GM19025 (cell line): ENCODE results near the gene DDX27.

Experiments used
- ATAC-seq: cut with Tn5 transposase; IDR thresholded peaks from one replicate; pipeline ENCODE4 v1.9.1; 2021; ENCODE audit warnings: mild to moderate bottlenecking, low read depth, moderate library complexity; ENCODE audit not compliant: unreplicated experiment

The DDX27 gene

GRCh38 chr20:49286689-49287551, 67.7 kb downstream of the DDX27 start:
- no peak for ATAC-seq

- ATAC-seq: no peak
These were observed 68.5 kb downstream of the DDX27 start for GRCh38 chr20:49287555-49288249.

- no peak for ATAC-seq
These were observed 69.1 kb downstream of the DDX27 start for GRCh38 chr20:49288250-49288751.

- ATAC-seq: no peak
These were observed 69.8 kb downstream of the DDX27 start for GRCh38 chr20:49288784-49289696.

- no peak for ATAC-seq
These were observed 71.5 kb downstream of the DDX27 start for GRCh38 chr20:49290608-49291191.

- no peak for ATAC-seq
These were observed 72.0 kb downstream of the DDX27 start for GRCh38 chr20:49291200-49291599.

- no peak for ATAC-seq
These were observed 72.8 kb downstream of the DDX27 start for GRCh38 chr20:49292010-49292409.

- no peak for ATAC-seq
These were observed 73.9 kb downstream of the DDX27 start for GRCh38 chr20:49293122-49293521.
